HepG2 (cell line): ENCODE data around the gene ECHS1. TPM values are rescaled to one million over a fixed set of nuclear protein-coding genes. Genes with fewer than 3 reads are reported as not detected.
A peak's percentile ranks its signal among the peaks of the same experiment; 100 is the strongest.

Experiments used
- CAMTA2 ChIP-seq: sonication (generic); formaldehyde crosslinking; IDR thresholded peaks from 2 replicates; pipeline ENCODE4 v1.4.0; 2020; ENCODE audit warnings: mild to moderate bottlenecking, missing genetic modification reagents, borderline replicate concordance
- CREB1 ChIP-seq, 2 experiments: fragments of 450-650 bp in 1 of 2; IDR thresholded peaks; 2 replicates each; pipeline ENCODE4 v1.6.1; 2016 to 2017; ENCODE audit warnings: control low read depth in 1 of 2, mild to moderate bottlenecking in 1 of 2, missing compliant biosample characterization in 1 of 2, missing genetic modification characterization in 1 of 2
- JUNB ChIP-seq: sonication (generic); formaldehyde crosslinking; IDR thresholded peaks from 2 replicates; pipeline ENCODE4 v1.8.0; 2022; ENCODE audit warnings: missing genetic modification reagents, mild to moderate bottlenecking, borderline replicate concordance
- KDM1A ChIP-seq: IDR thresholded peaks from 2 replicates; pipeline ENCODE4 v1.6.1; 2016; ENCODE audit warnings: missing compliant biosample characterization
- MEIS2 ChIP-seq: sonication (generic); formaldehyde crosslinking; IDR thresholded peaks from 2 replicates; pipeline ENCODE4 v1.9.0; 2021; ENCODE audit warnings: mild to moderate bottlenecking, missing genetic modification reagents
- MZF1 ChIP-seq: sonication (generic); formaldehyde crosslinking; IDR thresholded peaks from 2 replicates; pipeline ENCODE4 v1.8.1; 2023; ENCODE audit warnings: mild to moderate bottlenecking, missing genetic modification reagents, borderline replicate concordance
- NAIF1 ChIP-seq: sonication (generic); formaldehyde crosslinking; IDR thresholded peaks from 2 replicates; pipeline ENCODE4 v1.5.0; 2020; ENCODE audit warnings: mild to moderate bottlenecking, missing genetic modification reagents, borderline replicate concordance
- NFKB2 ChIP-seq: sonication (generic); formaldehyde crosslinking; IDR thresholded peaks from 2 replicates; pipeline ENCODE4 v1.4.0; 2020; ENCODE audit warnings: missing genetic modification reagents, borderline replicate concordance
- SKI ChIP-seq: fragments of 450-650 bp; IDR thresholded peaks from one replicate; pipeline ENCODE4 v1.6.1; 2018; ENCODE audit warnings: mild to moderate bottlenecking; ENCODE audit not compliant: partially characterized antibody
- SNRNP70 ChIP-seq: fragments of 200-400 bp; formaldehyde crosslinking; IDR thresholded peaks from 2 replicates; pipeline ENCODE4 v1.6.1; 2017; ENCODE audit warnings: mild to moderate bottlenecking, low read depth, low read length, moderate library complexity
- TARDBP ChIP-seq: sonication (generic); formaldehyde crosslinking; IDR thresholded peaks from 2 replicates; pipeline ENCODE4 v1.8.0; 2022; ENCODE audit warnings: mild to moderate bottlenecking, missing genetic modification reagents
- ZFP41 ChIP-seq: sonication (generic); formaldehyde crosslinking; IDR thresholded peaks from 2 replicates; pipeline ENCODE4 v1.4.0; 2020; ENCODE audit warnings: mild to moderate bottlenecking, missing genetic modification reagents, borderline replicate concordance
- ZKSCAN1 ChIP-seq: fragments of 150-350 bp; IDR thresholded peaks from 2 replicates; pipeline ENCODE4 v1.6.1; 2014; ENCODE audit warnings: low read length
- ZNF543 ChIP-seq: sonication (generic); formaldehyde crosslinking; IDR thresholded peaks from 2 replicates; pipeline ENCODE4 v1.4.0; 2020; ENCODE audit warnings: mild to moderate bottlenecking, missing genetic modification reagents
- ZNF841 ChIP-seq: sonication (generic); formaldehyde crosslinking; IDR thresholded peaks from 2 replicates; pipeline ENCODE4 v1.8.1; 2023; ENCODE audit warnings: missing genetic modification reagents, borderline replicate concordance
- polyA plus RNA-seq, 8 experiments: library from polyadenylated mRNA; depleted of rRNA in 3 of 8; stranded (reverse) in 7 of 8; unstranded in 1 of 8; fragments of >200 nt; fragmentation: Illumina TruSeq in 4 of 8; extraction: Trizol in 4 of 8; gene quantifications; 2 replicates each; pipeline versions ENCODE4 v1.2.1 to v1.2.3, GENCODE V29; 2011 to 2016; ENCODE audit warnings: low read depth in 4 of 8, missing spikeins in 1 of 8, mixed read lengths in 1 of 8; ENCODE audit not compliant: insufficient read depth in 1 of 8
- total RNA-seq, 5 experiments: library from RNA; depleted of rRNA; stranded (reverse); fragments of >200 nt; fragmentation: Illumina TruSeq; extraction: Trizol; gene quantifications; 2 replicates each; pipeline ENCODE4 v1.2.3, GENCODE V29; 2016; ENCODE audit warnings: low read depth in 1 of 5
- TF ChIP-seq, protein P1 (sequence below): sonication (generic); formaldehyde crosslinking; IDR thresholded peaks from 2 replicates; pipeline ENCODE4 v1.9.0; 2021; ENCODE audit warnings: missing genetic modification reagents, mild to moderate bottlenecking, borderline replicate concordance
- TF ChIP-seq, protein P2 (sequence below): sonication (generic); formaldehyde crosslinking; IDR thresholded peaks from 2 replicates; pipeline ENCODE4 v1.8.1; 2023; ENCODE audit warnings: mild to moderate bottlenecking, missing genetic modification reagents
- TF ChIP-seq, protein P3 (sequence below): sonication (generic); formaldehyde crosslinking; IDR thresholded peaks from 2 replicates; pipeline ENCODE4 v1.5.1; 2020; ENCODE audit warnings: missing genetic modification reagents, mild to moderate bottlenecking, borderline replicate concordance
- TF ChIP-seq, protein P4 (sequence below): sonication (generic); formaldehyde crosslinking; IDR thresholded peaks from 2 replicates; pipeline ENCODE4 v1.5.0; 2020; ENCODE audit warnings: mild to moderate bottlenecking, missing genetic modification reagents, borderline replicate concordance
- TF ChIP-seq, protein P5 (sequence below): sonication (generic); formaldehyde crosslinking; IDR thresholded peaks from 2 replicates; pipeline ENCODE4 v1.4.0; 2020; ENCODE audit warnings: missing genetic modification reagents, low read depth, mild to moderate bottlenecking, borderline replicate concordance
- TF ChIP-seq, protein P6 (sequence below): sonication (generic); formaldehyde crosslinking; IDR thresholded peaks from 2 replicates; pipeline ENCODE4 v1.8.1; 2022; ENCODE audit warnings: mild to moderate bottlenecking, missing genetic modification reagents

ECHS1 gene
- total and polyA plus RNA-seq, 2 of the 13 experiments (the other 11 are each of a cell fraction or from before 2014, with no cell fraction given): 32.7 to 195 TPM

DNA sequence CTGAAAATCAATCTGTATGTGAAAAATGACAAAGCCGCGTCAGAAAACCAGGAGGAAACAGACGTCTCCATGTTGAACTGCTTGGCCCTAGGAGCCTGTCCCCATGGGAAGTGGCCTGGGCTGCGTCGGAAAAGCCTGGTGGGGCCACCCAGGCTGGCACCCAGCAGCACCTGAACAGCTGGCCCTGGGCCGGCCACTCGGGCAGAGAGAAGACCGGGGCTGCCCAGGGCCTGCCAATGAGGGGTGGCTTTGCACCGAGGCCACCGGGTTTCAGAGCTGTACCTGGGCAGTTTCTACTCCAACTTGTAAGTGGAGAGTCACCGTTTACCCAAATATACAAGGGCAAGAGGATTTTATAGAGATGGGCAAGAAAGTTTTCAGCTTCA lies 14.2 kb downstream of the ECHS1 start (continued):
- TF ChIP-seq, protein P1, sequence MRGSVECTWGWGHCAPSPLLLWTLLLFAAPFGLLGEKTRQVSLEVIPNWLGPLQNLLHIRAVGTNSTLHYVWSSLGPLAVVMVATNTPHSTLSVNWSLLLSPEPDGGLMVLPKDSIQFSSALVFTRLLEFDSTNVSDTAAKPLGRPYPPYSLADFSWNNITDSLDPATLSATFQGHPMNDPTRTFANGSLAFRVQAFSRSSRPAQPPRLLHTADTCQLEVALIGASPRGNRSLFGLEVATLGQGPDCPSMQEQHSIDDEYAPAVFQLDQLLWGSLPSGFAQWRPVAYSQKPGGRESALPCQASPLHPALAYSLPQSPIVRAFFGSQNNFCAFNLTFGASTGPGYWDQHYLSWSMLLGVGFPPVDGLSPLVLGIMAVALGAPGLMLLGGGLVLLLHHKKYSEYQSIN (CRISPR knock-in tag): no peak
- TF ChIP-seq TARDBP (CRISPR knock-in tag): no peak
- TF ChIP-seq SNRNP70: no peak
- TF ChIP-seq SKI: no peak
- TF ChIP-seq, protein P2, sequence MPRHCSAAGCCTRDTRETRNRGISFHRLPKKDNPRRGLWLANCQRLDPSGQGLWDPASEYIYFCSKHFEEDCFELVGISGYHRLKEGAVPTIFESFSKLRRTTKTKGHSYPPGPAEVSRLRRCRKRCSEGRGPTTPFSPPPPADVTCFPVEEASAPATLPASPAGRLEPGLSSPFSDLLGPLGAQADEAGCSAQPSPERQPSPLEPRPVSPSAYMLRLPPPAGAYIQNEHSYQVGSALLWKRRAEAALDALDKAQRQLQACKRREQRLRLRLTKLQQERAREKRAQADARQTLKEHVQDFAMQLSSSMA (CRISPR knock-in tag): peak; percentile 53; the same call in 1 of the 2 replicates
- TF ChIP-seq ZNF841: no peak
- TF ChIP-seq, protein P3, sequence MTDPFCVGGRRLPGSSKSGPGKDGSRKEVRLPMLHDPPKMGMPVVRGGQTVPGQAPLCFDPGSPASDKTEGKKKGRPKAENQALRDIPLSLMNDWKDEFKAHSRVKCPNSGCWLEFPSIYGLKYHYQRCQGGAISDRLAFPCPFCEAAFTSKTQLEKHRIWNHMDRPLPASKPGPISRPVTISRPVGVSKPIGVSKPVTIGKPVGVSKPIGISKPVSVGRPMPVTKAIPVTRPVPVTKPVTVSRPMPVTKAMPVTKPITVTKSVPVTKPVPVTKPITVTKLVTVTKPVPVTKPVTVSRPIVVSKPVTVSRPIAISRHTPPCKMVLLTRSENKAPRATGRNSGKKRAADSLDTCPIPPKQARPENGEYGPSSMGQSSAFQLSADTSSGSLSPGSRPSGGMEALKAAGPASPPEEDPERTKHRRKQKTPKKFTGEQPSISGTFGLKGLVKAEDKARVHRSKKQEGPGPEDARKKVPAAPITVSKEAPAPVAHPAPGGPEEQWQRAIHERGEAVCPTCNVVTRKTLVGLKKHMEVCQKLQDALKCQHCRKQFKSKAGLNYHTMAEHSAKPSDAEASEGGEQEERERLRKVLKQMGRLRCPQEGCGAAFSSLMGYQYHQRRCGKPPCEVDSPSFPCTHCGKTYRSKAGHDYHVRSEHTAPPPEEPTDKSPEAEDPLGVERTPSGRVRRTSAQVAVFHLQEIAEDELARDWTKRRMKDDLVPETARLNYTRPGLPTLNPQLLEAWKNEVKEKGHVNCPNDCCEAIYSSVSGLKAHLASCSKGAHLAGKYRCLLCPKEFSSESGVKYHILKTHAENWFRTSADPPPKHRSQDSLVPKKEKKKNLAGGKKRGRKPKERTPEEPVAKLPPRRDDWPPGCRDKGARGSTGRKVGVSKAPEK (CRISPR knock-in tag): no peak
- TF ChIP-seq, protein P4, sequence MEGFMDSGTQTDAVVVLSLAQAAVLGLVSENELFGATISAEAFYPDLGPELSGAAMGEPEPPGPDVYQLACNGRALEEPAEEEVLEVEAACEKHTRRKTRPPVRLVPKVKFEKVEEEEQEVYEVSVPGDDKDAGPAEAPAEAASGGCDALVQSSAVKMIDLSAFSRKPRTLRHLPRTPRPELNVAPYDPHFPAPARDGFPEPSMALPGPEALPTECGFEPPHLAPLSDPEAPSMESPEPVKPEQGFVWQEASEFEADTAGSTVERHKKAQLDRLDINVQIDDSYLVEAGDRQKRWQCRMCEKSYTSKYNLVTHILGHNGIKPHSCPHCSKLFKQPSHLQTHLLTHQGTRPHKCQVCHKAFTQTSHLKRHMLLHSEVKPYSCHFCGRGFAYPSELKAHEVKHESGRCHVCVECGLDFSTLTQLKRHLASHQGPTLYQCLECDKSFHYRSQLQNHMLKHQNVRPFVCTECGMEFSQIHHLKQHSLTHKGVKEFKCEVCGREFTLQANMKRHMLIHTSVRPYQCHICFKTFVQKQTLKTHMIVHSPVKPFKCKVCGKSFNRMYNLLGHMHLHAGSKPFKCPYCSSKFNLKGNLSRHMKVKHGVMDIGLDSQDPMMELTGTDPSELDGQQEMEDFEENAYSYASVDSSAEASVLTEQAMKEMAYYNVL (CRISPR knock-in tag): no peak
- no peak for TF ChIP-seq ZFP41 (CRISPR knock-in tag)
- no peak for TF ChIP-seq MEIS2
- TF ChIP-seq MZF1 (CRISPR knock-in tag): no peak
- no peak for TF ChIP-seq JUNB (CRISPR knock-in tag)
- 0 out of 2 replicates have a peak, but pooled peaks have one; percentile 8 for TF ChIP-seq NFKB2 (CRISPR knock-in tag)
- TF ChIP-seq ZKSCAN1: no peak
- no peak for TF ChIP-seq KDM1A
- TF ChIP-seq, protein P5, sequence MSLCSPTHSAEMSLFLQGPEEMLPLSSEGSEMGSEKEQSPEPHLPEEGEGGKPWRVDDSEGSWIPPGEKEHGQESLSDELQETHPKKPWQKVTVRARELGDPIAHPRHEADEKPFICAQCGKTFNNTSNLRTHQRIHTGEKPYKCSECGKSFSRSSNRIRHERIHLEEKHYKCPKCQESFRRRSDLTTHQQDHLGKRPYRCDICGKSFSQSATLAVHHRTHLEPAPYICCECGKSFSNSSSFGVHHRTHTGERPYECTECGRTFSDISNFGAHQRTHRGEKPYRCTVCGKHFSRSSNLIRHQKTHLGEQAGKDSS (CRISPR knock-in tag): no peak
- no peak for TF ChIP-seq CREB1 (IDR thresholded peaks at IDR 0.05)
- TF ChIP-seq CREB1 (CRISPR knock-in tag; IDR thresholded peaks at IDR 0.05): no peak
- TF ChIP-seq NAIF1 (CRISPR knock-in tag): no peak
- TF ChIP-seq, protein P6, sequence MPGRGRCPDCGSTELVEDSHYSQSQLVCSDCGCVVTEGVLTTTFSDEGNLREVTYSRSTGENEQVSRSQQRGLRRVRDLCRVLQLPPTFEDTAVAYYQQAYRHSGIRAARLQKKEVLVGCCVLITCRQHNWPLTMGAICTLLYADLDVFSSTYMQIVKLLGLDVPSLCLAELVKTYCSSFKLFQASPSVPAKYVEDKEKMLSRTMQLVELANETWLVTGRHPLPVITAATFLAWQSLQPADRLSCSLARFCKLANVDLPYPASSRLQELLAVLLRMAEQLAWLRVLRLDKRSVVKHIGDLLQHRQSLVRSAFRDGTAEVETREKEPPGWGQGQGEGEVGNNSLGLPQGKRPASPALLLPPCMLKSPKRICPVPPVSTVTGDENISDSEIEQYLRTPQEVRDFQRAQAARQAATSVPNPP (CRISPR knock-in tag): no peak
- TF ChIP-seq ZNF543 (CRISPR knock-in tag): no peak
- no peak for TF ChIP-seq CAMTA2
